GM19397 (cell line): ENCODE data around the gene ZNF804A.

Source experiments
- ATAC-seq: cut with Tn5 transposase; IDR thresholded peaks from one replicate; pipeline ENCODE4 v1.9.1; 2021; ENCODE audit warnings: mild to moderate bottlenecking, moderate library complexity; ENCODE audit not compliant: unreplicated experiment

The ZNF804A gene

DNA sequence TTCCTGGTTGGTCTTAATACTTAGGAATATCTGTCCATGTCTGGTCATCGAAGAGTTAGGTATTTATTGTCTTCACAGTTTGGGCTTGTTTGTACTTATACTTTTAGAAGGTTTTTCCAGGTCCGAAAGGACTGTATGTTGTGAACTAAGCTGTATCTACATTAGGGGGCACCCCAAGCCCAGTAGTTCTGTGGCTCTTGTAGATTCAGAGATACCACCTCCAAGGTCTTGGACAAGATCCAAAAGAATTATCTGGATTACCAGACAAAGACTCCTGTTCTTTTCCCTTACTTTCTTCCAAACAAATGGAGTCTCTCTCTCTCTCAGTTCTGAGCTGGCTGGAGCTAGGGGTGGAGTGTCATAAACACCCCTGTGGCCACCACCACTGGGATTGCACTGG lies 328.7 kb downstream of the ZNF804A start:
- no peak for ATAC-seq

DNA sequence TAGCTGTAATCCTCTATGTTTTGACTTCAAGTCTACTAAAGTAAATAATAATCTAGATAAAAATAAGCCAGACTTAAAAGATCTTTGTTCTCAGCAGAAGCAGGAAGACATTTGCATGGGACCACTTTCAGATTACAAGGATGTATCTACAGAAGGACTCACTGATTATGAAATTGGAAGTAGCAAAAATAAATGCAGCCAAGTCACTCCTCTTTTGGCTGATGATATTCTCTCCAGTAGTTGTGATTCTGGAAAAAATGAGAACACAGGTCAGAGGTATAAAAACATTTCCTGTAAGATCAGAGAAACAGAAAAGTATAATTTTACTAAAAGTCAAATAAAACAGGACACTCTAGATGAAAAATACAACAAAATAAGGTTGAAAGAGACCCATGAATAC lies 338.4 kb downstream of the ZNF804A start:
- no peak for ATAC-seq

DNA sequence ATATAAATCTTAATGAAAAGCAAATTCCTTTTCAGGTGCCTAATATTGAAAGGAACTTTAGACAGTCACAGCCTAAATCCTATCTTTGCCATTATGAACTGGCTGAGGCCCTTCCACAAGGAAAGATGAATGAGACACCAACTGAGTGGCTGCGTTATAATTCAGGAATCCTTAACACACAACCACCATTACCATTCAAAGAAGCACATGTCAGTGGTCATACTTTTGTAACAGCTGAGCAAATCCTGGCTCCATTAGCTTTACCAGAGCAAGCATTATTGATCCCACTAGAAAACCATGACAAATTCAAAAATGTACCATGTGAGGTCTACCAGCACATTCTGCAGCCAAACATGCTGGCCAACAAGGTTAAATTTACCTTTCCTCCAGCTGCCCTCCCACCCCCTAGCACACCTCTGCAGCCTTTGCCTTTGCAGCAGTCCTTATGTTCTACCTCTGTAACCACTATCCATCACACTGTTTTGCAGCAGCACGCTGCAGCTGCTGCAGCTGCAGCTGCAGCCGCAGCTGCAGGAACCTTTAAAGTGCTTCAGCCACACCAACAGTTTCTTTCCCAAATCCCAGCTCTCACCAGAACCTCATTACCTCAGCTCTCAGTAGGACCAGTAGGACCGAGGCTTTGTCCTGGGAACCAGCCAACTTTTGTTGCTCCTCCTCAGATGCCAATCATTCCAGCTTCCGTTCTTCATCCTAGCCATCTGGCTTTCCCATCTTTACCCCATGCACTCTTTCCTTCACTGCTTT lies 340.1 kb downstream of the ZNF804A start:
- ATAC-seq = no peak

DNA sequence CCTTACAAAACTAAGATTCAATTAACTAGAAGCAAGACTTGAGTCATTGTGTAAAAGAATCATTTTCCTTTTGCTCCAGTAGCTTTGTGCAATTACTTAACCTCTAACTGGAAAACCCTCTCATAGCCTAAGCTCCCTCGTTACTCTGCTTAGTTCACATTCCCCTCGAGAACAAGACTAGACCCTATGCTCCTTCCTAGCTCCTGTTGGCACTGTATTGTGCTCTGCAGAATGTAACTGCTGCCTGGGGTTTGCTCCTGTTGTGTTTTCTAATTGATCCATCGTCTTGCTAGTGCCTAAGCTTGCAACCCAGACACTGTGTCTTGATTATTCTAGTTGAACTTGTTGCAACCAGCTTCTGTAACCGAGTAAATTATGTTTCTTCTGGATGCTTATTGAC lies 347.0 kb downstream of the ZNF804A start:
- no peak for ATAC-seq

DNA sequence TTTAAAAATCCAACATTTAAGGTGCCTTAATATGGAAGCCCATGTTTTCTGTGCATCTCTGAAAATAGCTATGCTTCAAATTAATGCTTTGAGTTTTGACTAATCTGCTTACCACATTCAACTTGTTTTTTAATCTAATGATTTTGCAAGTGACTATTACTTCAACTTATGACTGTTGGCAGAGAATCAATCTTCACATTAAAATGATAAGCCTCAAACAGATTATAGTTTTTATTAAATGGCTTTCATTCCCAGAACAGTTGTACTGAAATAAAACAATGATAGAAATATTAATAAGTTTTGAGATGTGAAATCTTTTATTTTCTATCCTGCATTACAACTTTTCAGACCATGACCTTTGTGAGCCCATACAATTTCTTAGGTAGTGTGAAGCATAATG lies 347.5 kb downstream of the ZNF804A start:
- ATAC-seq = no peak

DNA sequence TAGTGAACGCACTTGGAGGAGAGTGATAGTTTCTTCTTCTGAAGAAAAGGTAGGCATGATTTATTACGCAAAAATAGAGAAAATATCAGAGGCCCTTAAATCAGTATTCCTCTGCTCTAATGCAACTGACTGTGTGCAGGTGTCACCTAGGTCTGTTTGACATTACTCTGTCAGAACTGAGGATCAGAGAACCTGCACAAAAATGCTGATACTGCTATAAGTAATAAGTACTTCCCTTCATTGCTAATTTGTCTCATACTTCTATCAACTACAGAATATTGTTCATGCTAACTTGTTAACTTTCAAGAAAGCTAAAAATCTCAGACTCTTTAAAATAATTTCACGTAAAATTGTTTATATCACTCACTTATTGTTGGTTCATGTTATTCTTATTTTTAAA lies 358.5 kb downstream of the ZNF804A start:
- no peak for ATAC-seq

DNA sequence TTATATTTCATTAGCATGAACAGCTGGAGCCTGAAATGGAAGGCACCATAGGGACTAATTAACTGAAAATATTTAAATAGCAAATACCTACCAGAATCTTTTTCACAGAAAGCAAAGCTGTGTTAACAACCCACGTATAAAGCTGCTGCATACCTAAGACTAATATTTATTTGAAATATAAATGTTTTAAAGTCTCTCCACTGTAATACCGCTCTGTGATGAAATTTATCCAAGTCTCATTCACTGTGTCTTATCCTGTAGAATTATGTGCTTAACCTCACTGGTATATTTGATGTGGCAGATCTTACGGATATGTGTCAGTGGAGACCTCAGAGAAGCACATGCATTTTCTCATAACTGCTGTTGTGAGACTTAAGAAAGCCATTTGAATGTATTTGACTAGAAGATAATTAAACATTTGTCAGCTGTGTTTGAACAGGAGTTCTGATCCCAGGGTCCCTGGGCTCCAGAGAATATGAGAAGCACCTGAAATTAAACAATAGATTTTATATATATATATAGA lies 373.3 kb downstream of the ZNF804A start:
- no peak for ATAC-seq
